HG03159 (cell line): ENCODE results near the gene PADI2.
"Not testable (repeated sequence)": the region's sequence is repeated elsewhere in the genome, so short reads cannot be mapped to it uniquely, and the experiment has no call there.

ENCODE experiments used
- ATAC-seq: cut with Tn5 transposase; IDR thresholded peaks from one replicate; pipeline ENCODE4 v1.9.1; 2021; ENCODE audit warnings: mild to moderate bottlenecking, moderate library complexity; ENCODE audit not compliant: unreplicated experiment

Gene PADI2

DNA sequence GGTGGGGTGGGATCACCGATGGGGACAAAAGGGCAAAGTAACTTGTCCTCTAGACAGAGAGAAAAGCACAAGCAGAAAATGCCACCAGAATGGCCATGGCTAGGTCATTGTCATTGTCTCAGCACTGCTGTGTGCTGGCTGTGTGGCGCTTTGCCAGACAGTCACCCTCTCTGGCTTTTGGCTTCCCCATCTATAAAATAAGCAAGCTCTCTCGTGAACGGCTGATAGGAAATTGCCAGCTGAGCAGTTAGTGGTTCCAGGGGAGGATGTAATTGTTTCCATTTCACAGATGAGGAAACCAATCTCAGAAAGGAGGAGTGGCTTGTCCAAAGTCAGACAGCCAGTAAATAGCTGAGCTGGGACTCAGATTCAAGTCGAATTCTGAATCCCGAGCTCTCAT, 32.5 kb downstream of the PADI2 start:
- no peak for ATAC-seq

- no peak for ATAC-seq
Observed at GRCh38 chr1:17084787-17085186, 34.5 kb downstream of the PADI2 start.

GRCh38 chr1:17082761-17083160, 36.5 kb downstream of the PADI2 start:
- ATAC-seq = no peak

- ATAC-seq = no peak
Observed at GRCh38 chr1:17081439-17081838, 37.8 kb downstream of the PADI2 start.

DNA sequence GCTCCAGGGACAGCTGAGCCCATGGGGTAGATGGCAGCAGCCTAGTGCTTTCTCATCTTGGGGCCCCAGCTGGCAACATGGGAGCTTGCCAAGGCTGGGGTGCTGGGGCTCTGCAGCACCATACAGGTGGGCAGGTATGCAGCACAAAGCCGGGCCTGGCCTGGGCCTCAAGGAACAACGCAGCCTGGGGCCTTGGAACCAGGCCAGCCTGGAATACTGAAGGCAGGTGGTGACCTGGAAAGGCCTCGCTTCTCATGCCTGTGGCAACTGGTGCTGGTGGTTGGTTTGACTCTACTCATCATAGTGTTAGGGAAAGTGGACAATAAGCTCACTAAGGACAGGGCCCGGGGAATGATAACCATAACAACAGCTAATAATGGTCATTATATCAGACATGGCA, 38.4 kb downstream of the PADI2 start:
- no peak for ATAC-seq

- no peak for ATAC-seq
Observed at GRCh38 chr1:17080085-17080759, 39.0 kb downstream of the PADI2 start.

- ATAC-seq = no peak
Observed at GRCh38 chr1:17078991-17079868, 40.0 kb downstream of the PADI2 start.

- no peak for ATAC-seq
Observed at GRCh38 chr1:17075470-17076255, 43.6 kb downstream of the PADI2 start.

- no peak for ATAC-seq
Observed at GRCh38 chr1:17071794-17072193, 47.5 kb downstream of the PADI2 start.

GRCh38 chr1:17070163-17070525, 49.1 kb downstream of the PADI2 start:
- ATAC-seq = no peak

GRCh38 chr1:17069452-17070162, 49.6 kb downstream of the PADI2 start:
- no peak for ATAC-seq

DNA sequence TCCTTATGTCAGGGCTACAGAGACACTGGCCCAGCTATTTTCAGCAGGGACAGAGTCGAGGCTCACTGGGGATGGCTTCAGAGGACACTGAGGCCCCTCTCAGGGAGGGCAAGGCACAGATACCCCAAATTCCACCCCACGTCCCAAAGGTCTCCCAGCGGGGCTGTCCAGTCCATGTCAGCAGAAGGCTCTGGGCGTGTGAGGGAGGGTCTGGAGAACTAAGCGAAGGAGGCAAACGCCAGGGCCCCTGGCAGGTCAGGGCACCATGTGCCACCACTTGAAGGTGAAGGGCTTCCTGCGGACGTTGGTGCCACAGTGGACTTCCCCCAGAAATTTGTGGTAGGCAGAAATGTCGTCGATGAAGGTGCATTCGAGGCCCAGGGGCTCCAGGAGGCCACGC, 50.5 kb downstream of the PADI2 start:
- no peak for ATAC-seq

- ATAC-seq = no peak
Observed at GRCh38 chr1:17067465-17068240, 51.6 kb downstream of the PADI2 start.

DNA sequence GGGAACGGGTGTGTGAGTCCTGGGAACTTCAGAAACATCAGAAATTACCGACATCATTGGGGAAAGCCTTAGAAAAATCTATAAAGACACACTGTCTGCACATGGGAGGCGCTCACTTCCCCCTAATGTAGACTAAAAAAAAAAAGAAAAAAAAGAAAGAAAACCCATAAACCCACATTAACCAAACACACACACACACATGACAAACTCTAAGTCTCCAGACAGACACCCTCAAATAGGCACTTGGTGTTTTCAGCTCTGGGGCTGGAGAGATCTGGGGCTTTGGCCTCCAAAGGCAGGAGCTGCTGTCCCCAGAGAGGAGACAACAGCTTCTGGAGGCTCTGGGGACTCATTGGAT, 52.2 kb downstream of the PADI2 start:
- ATAC-seq = no peak

DNA sequence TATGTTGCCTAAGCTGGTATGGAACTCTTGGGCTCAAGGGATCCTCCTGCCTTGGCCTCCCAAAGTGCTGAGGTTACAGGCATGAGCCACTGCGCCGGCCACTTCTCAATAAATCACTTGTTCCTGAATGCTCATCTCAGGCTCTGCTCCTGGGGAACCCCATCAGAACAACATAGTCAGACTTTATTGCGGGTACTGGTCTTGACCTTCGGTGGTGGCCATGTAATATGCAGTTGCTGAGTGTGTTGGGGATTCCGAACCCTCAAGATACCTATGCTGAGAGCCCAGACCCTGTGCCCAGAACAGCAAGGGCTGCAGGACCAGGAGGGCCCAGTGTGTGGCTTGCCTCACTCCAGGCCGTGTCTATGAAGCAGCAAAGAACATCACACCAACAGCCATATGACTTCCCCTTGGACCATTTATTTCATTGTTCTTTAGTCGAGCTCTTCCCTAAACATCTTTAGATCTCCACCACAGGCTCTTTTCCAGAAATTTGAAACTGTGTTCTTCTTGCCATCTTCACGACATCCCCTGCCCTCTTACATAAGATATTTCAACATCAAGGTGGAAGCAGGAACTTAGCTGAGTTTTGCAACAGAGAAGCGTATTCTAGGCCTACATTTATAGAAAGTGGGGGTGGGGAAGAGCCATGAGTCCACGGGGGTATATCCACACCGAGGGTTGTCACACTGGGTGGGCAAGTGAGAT, 52.7 kb downstream of the PADI2 start:
- no peak for ATAC-seq

- ATAC-seq = no peak
Observed at GRCh38 chr1:17065666-17066065, 53.6 kb downstream of the PADI2 start.

DNA sequence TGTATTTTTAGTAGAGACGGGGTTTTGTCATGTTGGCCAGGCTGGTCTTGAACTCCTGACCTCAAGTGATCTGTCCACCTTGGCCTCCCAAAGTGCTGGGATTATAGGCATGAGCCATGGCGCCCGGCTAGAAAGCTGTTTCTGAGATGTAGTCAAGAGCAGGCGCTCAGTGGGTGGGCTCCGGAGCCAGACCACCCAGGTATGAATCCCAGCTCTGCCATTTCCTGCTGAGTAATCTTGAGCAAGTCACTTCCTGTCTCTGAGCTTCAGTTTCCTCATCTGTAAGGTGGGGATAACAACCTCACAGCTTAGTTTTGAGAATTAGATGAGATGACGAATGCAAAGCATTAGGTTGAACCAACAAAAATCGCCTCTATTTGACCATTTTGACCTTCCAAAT, 56.5 kb downstream of the PADI2 start:
- ATAC-seq = not testable (repeated sequence)

DNA sequence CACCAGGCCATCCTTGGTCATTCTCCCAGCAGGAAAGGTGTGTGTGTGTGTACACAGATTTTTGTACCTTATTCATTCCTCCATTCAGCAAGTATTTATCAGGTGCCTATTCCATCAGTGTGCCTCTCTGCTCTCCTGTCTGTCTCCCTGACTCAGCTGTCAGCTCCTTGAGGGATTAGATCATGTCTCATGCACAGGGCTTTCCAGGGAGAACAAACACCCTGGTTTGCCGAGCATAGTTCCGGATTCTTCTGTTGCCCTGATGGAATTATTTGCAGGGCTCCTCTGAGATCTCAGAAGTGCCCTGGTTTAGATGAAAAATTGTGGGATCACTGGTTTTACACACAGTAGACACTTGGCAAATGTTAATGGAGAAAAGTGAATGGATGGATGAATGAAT, 57.4 kb downstream of the PADI2 start:
- no peak for ATAC-seq

GRCh38 chr1:17061486-17061885, 57.8 kb downstream of the PADI2 start:
- no peak for ATAC-seq

- no peak for ATAC-seq
Observed at GRCh38 chr1:17060306-17060749, 58.9 kb downstream of the PADI2 start.
